ENCODE data around the gene GCH1. TPM values are rescaled to one million over a fixed set of nuclear protein-coding genes. Genes with fewer than 3 reads are reported as not detected.

Gene GCH1
- 1.3 and 2.0 TPM in 2 replicates for total RNA-seq (2012; rRNA removed)

- H3K27me3 ChIP-seq (ENCODE audit: control insufficient read depth, insufficient read depth, low read length) = peaks cover 14% of the 10 kb centered on the region
- peak within 1 kb of the TSS; percentile 67 for H3K9ac ChIP-seq (ENCODE audit: low read depth, low read length)
- no peaks in the 10 kb centered on the region for H3K36me3 ChIP-seq (ENCODE audit: insufficient read depth, low read length)
- H3K4me1 ChIP-seq (ENCODE audit: control insufficient read depth, insufficient read depth, low read length) = peaks cover 8% of the 10 kb centered on the region
- H3K4me3 ChIP-seq (ENCODE audit: low read length) = peak within 1 kb of the TSS; percentile 93
- H3K9me3 ChIP-seq (replicated peaks; ENCODE audit: low read length) = no peaks in the 10 kb centered on the region
- peak within 1 kb of the TSS; percentile 100 for H3K4me2 ChIP-seq (ENCODE audit: low read length)
Observed at GRCh38 chr14:54902521-54903420, at the start of gene GCH1. TSS of gene GCH1 (minus strand) at chr14:54902826. CDS start at chr14:54902663, 163 bp downstream.

- no peak overlapping the region for H3K9ac ChIP-seq (ENCODE audit: low read depth, low read length)
- H3K4me3 ChIP-seq (ENCODE audit: low read length) = no peak overlapping the region
- H3K36me3 ChIP-seq (ENCODE audit: insufficient read depth, low read length) = no peaks in the 10 kb centered on the region
- H3K4me1 ChIP-seq (ENCODE audit: control insufficient read depth, insufficient read depth, low read length) = no peaks in the 10 kb centered on the region
- H3K27me3 ChIP-seq (ENCODE audit: control insufficient read depth, insufficient read depth, low read length) = no peaks in the 10 kb centered on the region
- no peak overlapping the region for H3K4me2 ChIP-seq (ENCODE audit: low read length)
- H3K9me3 ChIP-seq (replicated peaks; ENCODE audit: low read length) = no peaks in the 10 kb centered on the region
Observed at GRCh38 chr14:54947230-54947629, 44.6 kb upstream of the GCH1 start.

GRCh38 chr14:54946500-54946899, 43.9 kb upstream of the GCH1 start:
- no peaks in the 10 kb centered on the region for H3K27me3 ChIP-seq (ENCODE audit: control insufficient read depth, insufficient read depth, low read length)
- no peak overlapping the region for H3K9ac ChIP-seq (ENCODE audit: low read depth, low read length)
- no peaks in the 10 kb centered on the region for H3K4me1 ChIP-seq (ENCODE audit: control insufficient read depth, insufficient read depth, low read length)
- H3K4me3 ChIP-seq (ENCODE audit: low read length) = no peak overlapping the region
- no peaks in the 10 kb centered on the region for H3K9me3 ChIP-seq (replicated peaks; ENCODE audit: low read length)
- no peaks in the 10 kb centered on the region for H3K36me3 ChIP-seq (ENCODE audit: insufficient read depth, low read length)
- no peak overlapping the region for H3K4me2 ChIP-seq (ENCODE audit: low read length)

GRCh38 chr14:54944737-54945391, 42.2 kb upstream of the GCH1 start:
- H3K4me1 ChIP-seq (ENCODE audit: control insufficient read depth, insufficient read depth, low read length) = no peaks in the 10 kb centered on the region
- H3K36me3 ChIP-seq (ENCODE audit: insufficient read depth, low read length) = peaks cover 4% of the 10 kb centered on the region
- H3K9ac ChIP-seq (ENCODE audit: low read depth, low read length) = no peak overlapping the region
- no peaks in the 10 kb centered on the region for H3K9me3 ChIP-seq (replicated peaks; ENCODE audit: low read length)
- H3K4me3 ChIP-seq (ENCODE audit: low read length) = no peak overlapping the region
- no peaks in the 10 kb centered on the region for H3K27me3 ChIP-seq (ENCODE audit: control insufficient read depth, insufficient read depth, low read length)
- H3K4me2 ChIP-seq (ENCODE audit: low read length) = no peak overlapping the region

GRCh38 chr14:54942913-54943312, 40.3 kb upstream of the GCH1 start:
- H3K4me2 ChIP-seq (ENCODE audit: low read length) = no peak overlapping the region
- no peaks in the 10 kb centered on the region for H3K9me3 ChIP-seq (replicated peaks; ENCODE audit: low read length)
- H3K36me3 ChIP-seq (ENCODE audit: insufficient read depth, low read length) = peaks cover 4% of the 10 kb centered on the region
- no peaks in the 10 kb centered on the region for H3K27me3 ChIP-seq (ENCODE audit: control insufficient read depth, insufficient read depth, low read length)
- no peak overlapping the region for H3K9ac ChIP-seq (ENCODE audit: low read depth, low read length)
- H3K4me1 ChIP-seq (ENCODE audit: control insufficient read depth, insufficient read depth, low read length) = no peaks in the 10 kb centered on the region
- H3K4me3 ChIP-seq (ENCODE audit: low read length) = no peak overlapping the region

- Histone ChIP-seq H3K9me3 (replicated peaks; ENCODE audit: low read length) (no peaks in the 10 kb centered on the region), H3K4me3 (ENCODE audit: low read length) (no peak overlapping the region), H3K4me2 (ENCODE audit: low read length) (no peak overlapping the region), H3K27me3 (ENCODE audit: control insufficient read depth, insufficient read depth, low read length) (no peaks in the 10 kb centered on the region), H3K36me3 (ENCODE audit: insufficient read depth, low read length) (peaks cover 4% of the 10 kb centered on the region), H3K4me1 (ENCODE audit: control insufficient read depth, insufficient read depth, low read length) (no peaks in the 10 kb centered on the region), H3K9ac (ENCODE audit: low read depth, low read length) (no peak overlapping the region)
Observed at GRCh38 chr14:54936816-54937215, 34.2 kb upstream of the GCH1 start.

- Histone ChIP-seq H3K4me3 (ENCODE audit: low read length) (no peak overlapping the region), H3K9me3 (replicated peaks; ENCODE audit: low read length) (no peaks in the 10 kb centered on the region), H3K36me3 (ENCODE audit: insufficient read depth, low read length) (peaks cover 4% of the 10 kb centered on the region), H3K9ac (ENCODE audit: low read depth, low read length) (no peak overlapping the region), H3K27me3 (ENCODE audit: control insufficient read depth, insufficient read depth, low read length) (no peaks in the 10 kb centered on the region), H3K4me2 (ENCODE audit: low read length) (no peak overlapping the region), H3K4me1 (ENCODE audit: control insufficient read depth, insufficient read depth, low read length) (no peaks in the 10 kb centered on the region)
Observed at GRCh38 chr14:54935958-54936357, 33.3 kb upstream of the GCH1 start.

- Histone ChIP-seq H3K4me3 (ENCODE audit: low read length) (no peak overlapping the region), H3K4me2 (ENCODE audit: low read length) (no peak overlapping the region), H3K9me3 (replicated peaks; ENCODE audit: low read length) (no peaks in the 10 kb centered on the region), H3K4me1 (ENCODE audit: control insufficient read depth, insufficient read depth, low read length) (no peaks in the 10 kb centered on the region), H3K9ac (ENCODE audit: low read depth, low read length) (no peak overlapping the region), H3K27me3 (ENCODE audit: control insufficient read depth, insufficient read depth, low read length) (no peaks in the 10 kb centered on the region), H3K36me3 (ENCODE audit: insufficient read depth, low read length) (no peaks in the 10 kb centered on the region)
Observed at GRCh38 chr14:54935100-54935499, 32.5 kb upstream of the GCH1 start.

- Histone ChIP-seq H3K27me3 (ENCODE audit: control insufficient read depth, insufficient read depth, low read length) (no peaks in the 10 kb centered on the region), H3K9me3 (replicated peaks; ENCODE audit: low read length) (no peaks in the 10 kb centered on the region), H3K36me3 (ENCODE audit: insufficient read depth, low read length) (no peaks in the 10 kb centered on the region), H3K4me1 (ENCODE audit: control insufficient read depth, insufficient read depth, low read length) (no peaks in the 10 kb centered on the region), H3K9ac (ENCODE audit: low read depth, low read length) (no peak overlapping the region), H3K4me2 (ENCODE audit: low read length) (no peak overlapping the region), H3K4me3 (ENCODE audit: low read length) (no peak overlapping the region)
Observed at GRCh38 chr14:54933006-54933405, 30.4 kb upstream of the GCH1 start.

GRCh38 chr14:54931598-54932340, 29.1 kb upstream of the GCH1 start:
- Histone ChIP-seq H3K4me3 (ENCODE audit: low read length) (no peak overlapping the region), H3K4me2 (ENCODE audit: low read length) (no peak overlapping the region), H3K36me3 (ENCODE audit: insufficient read depth, low read length) (no peaks in the 10 kb centered on the region), H3K9me3 (replicated peaks; ENCODE audit: low read length) (no peaks in the 10 kb centered on the region), H3K4me1 (ENCODE audit: control insufficient read depth, insufficient read depth, low read length) (no peaks in the 10 kb centered on the region), H3K9ac (ENCODE audit: low read depth, low read length) (no peak overlapping the region), H3K27me3 (ENCODE audit: control insufficient read depth, insufficient read depth, low read length) (no peaks in the 10 kb centered on the region)

GRCh38 chr14:54931101-54931500, 28.5 kb upstream of the GCH1 start:
- Histone ChIP-seq H3K27me3 (ENCODE audit: control insufficient read depth, insufficient read depth, low read length) (no peaks in the 10 kb centered on the region), H3K4me2 (ENCODE audit: low read length) (no peak overlapping the region), H3K36me3 (ENCODE audit: insufficient read depth, low read length) (no peaks in the 10 kb centered on the region), H3K9me3 (replicated peaks; ENCODE audit: low read length) (no peaks in the 10 kb centered on the region), H3K9ac (ENCODE audit: low read depth, low read length) (no peak overlapping the region), H3K4me3 (ENCODE audit: low read length) (no peak overlapping the region), H3K4me1 (ENCODE audit: control insufficient read depth, insufficient read depth, low read length) (no peaks in the 10 kb centered on the region)
